HG03457 (cell line): ENCODE results near the gene CNOT11.

Source experiments
- ATAC-seq: cut with Tn5 transposase; IDR thresholded peaks from one replicate; pipeline ENCODE4 v1.9.1; 2021; ENCODE audit warnings: moderate number of reproducible peaks; ENCODE audit not compliant: unreplicated experiment

The CNOT11 gene

GRCh38 chr2:101274142-101274541 is 21.5 kb downstream of the CNOT11 start:
- ATAC-seq = no peak

GRCh38 chr2:101277111-101277510 is 24.4 kb downstream of the CNOT11 start:
- no peak for ATAC-seq

GRCh38 chr2:101278925-101279324 is 26.2 kb downstream of the CNOT11 start:
- ATAC-seq = no peak

GRCh38 chr2:101281482-101281881 is 28.8 kb downstream of the CNOT11 start:
- ATAC-seq = no peak

GRCh38 chr2:101282980-101283379 is 30.3 kb downstream of the CNOT11 start:
- ATAC-seq = no peak

GRCh38 chr2:101286684-101287083 is 34.0 kb downstream of the CNOT11 start:
- no peak for ATAC-seq

DNA sequence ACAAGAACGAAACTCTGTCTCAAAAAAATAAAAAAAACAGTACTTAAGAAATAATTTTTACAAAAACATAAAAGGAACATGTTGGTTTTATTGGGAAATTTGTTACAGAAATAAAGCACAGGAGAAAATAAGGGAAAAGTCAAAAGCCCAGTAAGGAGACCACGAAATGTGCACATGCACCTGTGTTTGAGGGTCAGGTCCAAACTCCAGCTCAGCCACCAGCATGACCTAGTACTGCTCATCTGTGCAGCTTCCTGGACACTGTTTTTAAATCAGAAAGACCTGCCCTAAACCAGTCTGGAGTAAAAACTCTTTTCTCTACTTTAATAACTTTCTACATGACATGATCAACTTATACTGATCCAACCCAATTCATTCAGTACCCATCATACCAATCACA is 34.6 kb downstream of the CNOT11 start:
- ATAC-seq = no peak

- no peak for ATAC-seq
Observed at GRCh38 chr2:101290711-101291110, 38.0 kb downstream of the CNOT11 start.

GRCh38 chr2:101291973-101292372 is 39.3 kb downstream of the CNOT11 start:
- no peak for ATAC-seq

DNA sequence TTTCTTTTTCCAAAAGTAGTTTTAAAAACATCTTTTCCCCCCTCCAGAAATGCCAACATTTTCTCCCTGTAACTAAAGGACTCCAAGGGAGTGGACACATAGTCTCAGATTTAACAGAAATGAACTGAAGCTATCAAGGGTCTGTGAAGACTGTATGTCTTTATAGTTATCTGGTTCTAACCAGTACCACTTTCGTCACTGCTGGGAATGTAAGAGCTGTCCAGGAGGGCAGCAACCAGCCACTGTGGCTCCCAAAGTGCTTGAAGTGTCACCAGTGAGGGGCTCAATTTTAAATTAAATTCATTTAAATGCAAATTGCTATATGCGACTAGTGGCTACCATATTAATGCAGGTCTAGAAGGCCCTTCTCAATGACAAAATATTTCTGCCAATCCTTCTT is 40.9 kb downstream of the CNOT11 start:
- ATAC-seq = no peak

DNA sequence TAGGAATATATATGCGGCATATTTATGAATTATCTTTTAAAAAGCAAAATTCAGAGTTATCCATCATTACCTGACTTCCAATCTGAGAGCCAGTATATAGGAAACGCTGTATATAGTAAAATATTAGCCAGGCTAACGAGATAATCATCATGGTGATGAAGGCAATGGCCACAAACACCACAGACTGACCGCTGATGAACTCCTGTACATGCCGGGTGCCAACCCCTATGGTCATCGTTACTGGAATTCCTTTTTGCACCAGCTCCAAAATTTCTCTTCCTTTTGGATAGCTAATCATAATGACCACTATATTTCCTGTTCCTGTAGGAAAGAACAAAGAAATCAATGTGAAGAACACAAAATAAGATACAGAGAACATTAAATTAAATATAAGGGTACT is 42.2 kb downstream of the CNOT11 start:
- no peak for ATAC-seq

DNA sequence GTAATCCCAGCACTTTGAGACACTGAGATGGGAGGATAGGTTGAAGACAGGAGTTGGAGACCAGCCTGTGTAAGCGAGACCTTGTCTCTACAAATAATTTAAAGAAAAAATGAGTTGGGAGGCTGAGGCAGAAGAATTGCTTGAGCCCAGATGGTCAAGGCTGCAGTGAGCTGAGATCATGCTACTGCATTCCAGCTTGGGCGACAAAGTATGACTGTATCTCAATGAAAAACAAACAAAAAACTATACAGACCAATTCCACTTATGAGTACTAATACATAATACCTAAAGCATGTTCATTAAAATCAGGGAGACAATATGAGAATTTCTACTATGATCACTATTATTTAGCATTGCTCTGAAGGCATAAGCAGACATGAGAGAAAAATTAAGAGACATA is 43.2 kb downstream of the CNOT11 start:
- ATAC-seq = no peak

- no peak for ATAC-seq
Observed at GRCh38 chr2:101296371-101296770, 43.7 kb downstream of the CNOT11 start.

DNA sequence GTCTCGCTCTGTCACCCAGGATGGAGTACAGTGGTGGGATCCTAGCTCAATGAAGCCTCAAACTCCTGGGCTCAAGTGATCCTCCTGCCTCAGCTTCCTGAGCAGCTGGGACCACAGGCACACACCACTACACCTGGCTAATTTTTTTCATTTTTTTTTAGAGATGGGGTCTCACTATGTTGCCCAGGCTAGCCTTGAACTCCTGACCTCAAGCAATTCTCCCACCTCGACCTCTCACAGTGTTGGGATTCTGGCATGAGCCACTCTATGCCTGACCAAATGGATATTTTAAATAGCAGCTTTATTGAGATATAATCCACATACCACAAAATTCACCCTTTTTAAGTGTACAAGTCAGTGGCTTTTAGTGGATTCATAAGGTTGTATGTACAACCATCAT is 44.7 kb downstream of the CNOT11 start:
- ATAC-seq = no peak

- ATAC-seq = no peak
Observed at GRCh38 chr2:101299604-101300003, 46.9 kb downstream of the CNOT11 start.

- ATAC-seq = no peak
Observed at GRCh38 chr2:101300164-101300563, 47.5 kb downstream of the CNOT11 start.

- ATAC-seq = no peak
Observed at GRCh38 chr2:101300836-101301235, 48.1 kb downstream of the CNOT11 start.

GRCh38 chr2:101302016-101302415 is 49.3 kb downstream of the CNOT11 start:
- ATAC-seq = no peak

DNA sequence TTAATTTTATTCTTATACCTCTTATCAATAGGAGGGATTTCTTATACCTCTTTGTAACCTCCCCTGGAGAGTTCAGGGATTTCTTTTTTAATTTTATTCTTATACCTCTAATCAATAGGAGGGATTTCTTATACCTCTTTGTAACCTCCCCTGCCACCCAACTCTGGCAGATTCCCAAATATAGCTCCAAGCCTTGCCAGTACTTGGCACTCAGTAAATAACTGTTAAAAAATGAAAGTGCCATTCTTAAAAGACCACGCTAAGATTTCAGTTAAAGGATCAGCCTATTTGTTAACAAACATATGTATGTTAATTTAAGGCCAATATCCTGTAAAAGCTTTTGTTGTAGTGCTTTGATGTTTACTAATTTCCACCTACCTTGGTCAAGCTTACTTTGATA is 51.0 kb downstream of the CNOT11 start:
- ATAC-seq = no peak

DNA sequence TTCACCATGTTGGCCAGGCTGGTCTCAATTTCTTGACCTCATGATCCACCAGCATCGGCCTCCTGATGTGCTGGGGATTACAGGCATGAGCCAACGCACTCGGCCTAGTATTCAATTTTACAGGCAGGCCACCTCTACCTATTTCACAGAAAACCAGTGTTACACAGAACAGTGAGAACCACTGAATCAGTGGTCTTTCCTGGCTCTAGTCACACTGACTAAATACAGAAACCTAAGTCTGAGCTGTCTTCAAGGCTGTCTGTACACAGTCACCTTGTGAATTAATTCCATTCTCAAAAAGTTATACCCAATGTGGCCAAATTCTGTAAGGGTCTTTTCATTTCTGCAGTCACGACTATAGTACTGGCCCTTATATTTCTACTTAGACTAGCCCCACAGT is 52.3 kb downstream of the CNOT11 start:
- ATAC-seq = no peak

DNA sequence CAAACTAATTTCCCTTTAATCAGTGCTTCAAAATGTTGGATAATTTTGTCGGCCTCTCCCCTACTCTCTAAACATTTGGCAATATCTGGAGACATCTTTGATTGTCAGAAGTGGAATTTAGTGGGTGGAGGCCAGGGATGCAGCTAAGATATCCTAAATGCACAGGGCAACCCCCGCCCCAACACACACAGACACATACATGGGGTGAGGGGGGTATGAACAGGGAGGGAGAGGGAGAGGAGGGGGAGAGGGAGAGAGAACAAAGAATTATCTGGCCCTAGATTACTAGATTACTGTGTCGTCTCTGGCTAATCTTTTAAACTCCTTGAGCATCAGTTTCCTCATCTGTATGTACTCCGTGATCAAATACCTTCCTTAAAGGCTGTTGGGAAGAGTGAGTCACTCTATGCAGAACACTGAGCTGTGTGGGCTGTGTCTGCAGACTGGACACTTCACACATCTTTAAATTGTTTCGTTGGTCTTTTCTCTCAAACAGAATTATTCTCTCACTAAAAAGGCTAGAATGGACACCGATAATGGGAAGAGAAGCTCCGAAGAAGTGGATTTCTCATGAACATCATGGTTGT is 52.9 kb downstream of the CNOT11 start:
- ATAC-seq = no peak

- peak; percentile 14 for ATAC-seq
Observed at GRCh38 chr2:101306410-101306809, 53.7 kb downstream of the CNOT11 start.

- ATAC-seq = no peak
Observed at GRCh38 chr2:101307503-101307902, 54.8 kb downstream of the CNOT11 start.
